Loucy (cell line): ENCODE data around the gene IRF9.

Experiments used
- H2AFZ ChIP-seq: fragments of 200-600 bp; sonication (generic); 2 replicates; pipeline ENCODE4 v1.6.0; 2016; ENCODE audit warnings: antibody characterized with exemption, mild to moderate bottlenecking, low read length, moderate library complexity
- H3F3A ChIP-seq: fragments of 200-600 bp; 2 replicates; pipeline ENCODE4 v1.6.0; 2016; ENCODE audit warnings: antibody characterized with exemption, low read depth, mild to moderate bottlenecking
- H3K27me3 ChIP-seq: fragments of 200-600 bp; sonication (generic); 2 replicates; pipeline ENCODE4 v1.6.1; 2014; ENCODE audit warnings: low read length, mild to moderate bottlenecking; ENCODE audit not compliant: insufficient read depth, poor library complexity, severe bottlenecking
- H3K36me3 ChIP-seq: fragments of 200-600 bp; sonication (generic); 2 replicates; pipeline ENCODE4 v1.6.1; 2016; ENCODE audit warnings: low read length; ENCODE audit not compliant: insufficient read depth
- H3K4me1 ChIP-seq: fragments of 200-600 bp; sonication (generic); 2 replicates; pipeline ENCODE4 v1.5.1; 2014; ENCODE audit warnings: low read length, mild to moderate bottlenecking; ENCODE audit not compliant: insufficient read depth, poor library complexity, severe bottlenecking
- H3K4me2 ChIP-seq: fragments of 200-600 bp; sonication (generic); 2 replicates; pipeline ENCODE4 v1.6.0; 2014; ENCODE audit warnings: antibody characterized with exemption, low read length, low read depth, mild to moderate bottlenecking; ENCODE audit not compliant: poor library complexity, severe bottlenecking
- H3K4me3 ChIP-seq: fragments of 200-600 bp; sonication (generic); 2 replicates; pipeline ENCODE4 v1.5.1; 2014; ENCODE audit warnings: low read length, mild to moderate bottlenecking, mixed read lengths; ENCODE audit not compliant: poor library complexity, severe bottlenecking
- H3K79me2 ChIP-seq: fragments of 200-600 bp; sonication (generic); 2 replicates; pipeline ENCODE4 v1.6.1; 2014; ENCODE audit warnings: low read length; ENCODE audit not compliant: insufficient read depth
- H3K9ac ChIP-seq: fragments of 200-600 bp; sonication (generic); 2 replicates; pipeline ENCODE4 v1.6.0; 2014; ENCODE audit warnings: mild to moderate bottlenecking, low read depth, low read length, moderate library complexity; ENCODE audit not compliant: poor library complexity, severe bottlenecking
- H3K9me2 ChIP-seq: fragments of 200-600 bp; sonication (generic); replicated peaks from 2 replicates; pipeline ENCODE4 v1.6.1; 2016; ENCODE audit warnings: low read depth, low read length, mixed read lengths
- H3K9me3 ChIP-seq: fragments of 200-600 bp; sonication (generic); 2 replicates; pipeline ENCODE4 v1.6.1; 2014; ENCODE audit warnings: mild to moderate bottlenecking, antibody characterized with exemption, low read length, low read depth; ENCODE audit not compliant: insufficient read depth
- H4K20me1 ChIP-seq: fragments of 200-600 bp; sonication (generic); 2 replicates; pipeline ENCODE4 v1.6.0; 2014; ENCODE audit warnings: antibody characterized with exemption, low read length, mild to moderate bottlenecking; ENCODE audit not compliant: insufficient read depth, poor library complexity, severe bottlenecking
- EZH2phosphoT487 ChIP-seq: fragments of 200-600 bp; IDR thresholded peaks from 2 replicates; pipeline ENCODE4 v1.6.1; 2018; ENCODE audit warnings: antibody characterized with exemption, mild to moderate bottlenecking, moderate library complexity, borderline replicate concordance
- TF ChIP-seq, protein P1 (sequence below): fragments of 200-600 bp; sonication (generic); conservative IDR thresholded peaks from 2 replicates; pipeline ENCODE4 v1.5.1; 2014; ENCODE audit warnings: mild to moderate bottlenecking, antibody characterized with exemption, low read length

IRF9 gene

GRCh38 chr14:24122416-24122815 lies 38.6 kb upstream of the IRF9 start:
- TF ChIP-seq EZH2phosphoT487 = no peak
- TF ChIP-seq, protein P1, sequence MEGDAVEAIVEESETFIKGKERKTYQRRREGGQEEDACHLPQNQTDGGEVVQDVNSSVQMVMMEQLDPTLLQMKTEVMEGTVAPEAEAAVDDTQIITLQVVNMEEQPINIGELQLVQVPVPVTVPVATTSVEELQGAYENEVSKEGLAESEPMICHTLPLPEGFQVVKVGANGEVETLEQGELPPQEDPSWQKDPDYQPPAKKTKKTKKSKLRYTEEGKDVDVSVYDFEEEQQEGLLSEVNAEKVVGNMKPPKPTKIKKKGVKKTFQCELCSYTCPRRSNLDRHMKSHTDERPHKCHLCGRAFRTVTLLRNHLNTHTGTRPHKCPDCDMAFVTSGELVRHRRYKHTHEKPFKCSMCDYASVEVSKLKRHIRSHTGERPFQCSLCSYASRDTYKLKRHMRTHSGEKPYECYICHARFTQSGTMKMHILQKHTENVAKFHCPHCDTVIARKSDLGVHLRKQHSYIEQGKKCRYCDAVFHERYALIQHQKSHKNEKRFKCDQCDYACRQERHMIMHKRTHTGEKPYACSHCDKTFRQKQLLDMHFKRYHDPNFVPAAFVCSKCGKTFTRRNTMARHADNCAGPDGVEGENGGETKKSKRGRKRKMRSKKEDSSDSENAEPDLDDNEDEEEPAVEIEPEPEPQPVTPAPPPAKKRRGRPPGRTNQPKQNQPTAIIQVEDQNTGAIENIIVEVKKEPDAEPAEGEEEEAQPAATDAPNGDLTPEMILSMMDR = no peak
- peaks cover under 1% of the 10 kb centered on the region for H4K20me1 ChIP-seq
- peaks cover 2% of the 10 kb centered on the region; the same call in 1 of the 2 replicates for H3K79me2 ChIP-seq
- H3K9me2 ChIP-seq = no peaks in the 10 kb centered on the region
- H3F3A ChIP-seq = no peaks in the 10 kb centered on the region
- no peaks in the 10 kb centered on the region for H3K4me1 ChIP-seq
- H3K27me3 ChIP-seq = no peaks in the 10 kb centered on the region
- peaks cover 46% of the 10 kb centered on the region for H3K36me3 ChIP-seq
- H3K9ac ChIP-seq = no peak overlapping the region
- no peaks in the 10 kb centered on the region for H3K9me3 ChIP-seq
- no peak overlapping the region for H2AFZ ChIP-seq
- H3K4me3 ChIP-seq = no peak overlapping the region
- no peak overlapping the region for H3K4me2 ChIP-seq

DNA sequence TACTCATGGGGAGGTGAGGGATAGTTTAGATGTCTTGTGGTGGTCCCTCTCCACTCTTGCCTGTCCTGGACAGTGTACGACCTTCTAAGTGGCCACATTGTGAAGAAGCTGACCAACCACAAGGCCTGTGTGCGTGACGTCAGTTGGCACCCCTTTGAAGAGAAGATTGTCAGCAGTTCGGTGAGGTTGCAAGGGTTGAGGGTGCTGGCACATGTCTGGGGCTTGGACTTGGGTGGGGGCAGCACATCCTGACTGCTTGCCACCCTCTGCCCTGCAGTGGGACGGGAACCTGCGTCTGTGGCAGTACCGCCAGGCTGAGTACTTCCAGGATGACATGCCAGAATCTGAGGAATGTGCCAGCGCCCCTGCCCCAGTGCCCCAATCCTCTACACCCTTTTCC lies 38.2 kb upstream of the IRF9 start:
- no peak overlapping the region for H3K4me2 ChIP-seq
- H3K36me3 ChIP-seq = peaks cover 42% of the 10 kb centered on the region

GRCh38 chr14:24123424-24124417 lies 37.3 kb upstream of the IRF9 start:
- no peak overlapping the region for H3K4me2 ChIP-seq
- no peaks in the 10 kb centered on the region for H3K79me2 ChIP-seq
- H3K9ac ChIP-seq = no peak overlapping the region
- no peak overlapping the region for H2AFZ ChIP-seq
- peaks cover 33% of the 10 kb centered on the region for H3K36me3 ChIP-seq
- H3K9me2 ChIP-seq = no peaks in the 10 kb centered on the region
- H4K20me1 ChIP-seq = no peaks in the 10 kb centered on the region
- no peaks in the 10 kb centered on the region for H3K4me1 ChIP-seq
- no peaks in the 10 kb centered on the region for H3F3A ChIP-seq
- H3K4me3 ChIP-seq = no peak overlapping the region
- no peaks in the 10 kb centered on the region for H3K9me3 ChIP-seq
- TF ChIP-seq EZH2phosphoT487 = no peak
- TF ChIP-seq, protein P1 = no peak
- no peaks in the 10 kb centered on the region for H3K27me3 ChIP-seq

More for the DNA sequence above, 38.2 kb upstream of the IRF9 start:
- no peak overlapping the region for H3K4me3 ChIP-seq
- H3K79me2 ChIP-seq = no peaks in the 10 kb centered on the region
- no peaks in the 10 kb centered on the region for H3F3A ChIP-seq
- no peaks in the 10 kb centered on the region for H3K4me1 ChIP-seq
- H4K20me1 ChIP-seq = no peaks in the 10 kb centered on the region
- no peak overlapping the region for H3K9ac ChIP-seq
- H2AFZ ChIP-seq = no peak overlapping the region
- no peaks in the 10 kb centered on the region for H3K9me2 ChIP-seq
- TF ChIP-seq, protein P1 = no peak
- no peak for TF ChIP-seq EZH2phosphoT487
- H3K9me3 ChIP-seq = no peaks in the 10 kb centered on the region
- no peaks in the 10 kb centered on the region for H3K27me3 ChIP-seq
